Pancreas (tissue), 10 donors: ENCODE results near the gene MPDZ. TPM values are rescaled to one million over a fixed set of nuclear protein-coding genes. Genes with fewer than 3 reads are reported as not detected.

Source experiments
- ATAC-seq, 4 donors: fragments of 200-7000 bp; cut with Tn5 transposase; one replicate each; pipeline versions ENCODE4 v1.8.0 to v1.9.1; 2020; ENCODE audit warnings: mild to moderate bottlenecking in 4 of 4, moderate library complexity in 4 of 4
- DNase-seq, 6 donors: peaks; one replicate each; pipeline ENCODE4 v3.0.0-alpha.2; 2020
- FAIRE-seq: peaks from 2 replicates; lab custom pipeline; 2012; peaks lifted over from hg19 to GRCh38; lab: Jason Lieb, UNC
- H3K27ac ChIP-seq, 4 donors: fragments of 200-600 bp; sonication (generic); 1 replicate in 3 of 4; 2 replicates in 1 of 4; pipeline versions ENCODE4 v1.5.0 to v1.8.0; 2020
- H3K27me3 ChIP-seq, 4 donors: fragments of 200-600 bp; one replicate each; pipeline ENCODE4 v1.8.0; 2021
- H3K36me3 ChIP-seq, 3 donors: fragments of 200-600 bp; sonication (generic) in 1 of 3; one replicate each; pipeline versions ENCODE4 v1.5.0 to v1.8.0; 2020 to 2021
- H3K4me1 ChIP-seq, 3 donors: fragments of 200-600 bp; one replicate each; pipeline ENCODE4 v1.8.0; 2021
- H3K4me3 ChIP-seq, 4 donors: fragments of 200-600 bp; sonication (generic) in 2 of 4; one replicate each; pipeline versions ENCODE4 v1.5.0 to v1.8.0; 2020 to 2021
- H3K9me3 ChIP-seq, 4 donors: fragments of 200-600 bp; one replicate each; pipeline ENCODE4 v1.8.0; 2021
- WGBS, 2 donors: extraction: QIAGEN DNeasy Blood & Tissue Kit; methylation state at CpG; one replicate each; pipeline ENCODE4 v1.1.7; 2013; 5-methylcytosine and 5-hydroxymethylcytosine counted together
- intact Hi-C, 3 donors: fragments of 100-400 bp; cut with DNase I; formaldehyde crosslinking; loops; one replicate each; pipeline versions ENCODE4 v1.11.1 to v1.14.2; 2022
- polyA plus RNA-seq, 2 donors: library from polyadenylated mRNA; stranded (reverse); fragments of 200-250 nt; gene quantifications; one replicate each; pipeline ENCODE4 v1.2.3, GENCODE V29; 2013
- total RNA-seq, 6 donors: library from RNA; stranded (reverse); fragmentation: NEBNext Ultra II Directional in 4 of 6; extraction: Animal tissue kit (Norgen Biotek cat#: 25700) in 4 of 6; gene quantifications; one replicate each; pipeline versions ENCODE4 v1.2.1 to v1.2.4, GENCODE V29; 2021 to 2023
- TF ChIP-seq, protein P1 (sequence below), 4 donors: fragments of 200-600 bp; sonication (generic) in 3 of 4; IDR thresholded peaks; one replicate each; pipeline versions ENCODE4 v1.5.0 to v1.8.0; 2021; ENCODE audit warnings: antibody characterized with exemption in 4 of 4
- donor health status: healthy with polysubstance abuse.
- donor health status: DM: no; HTN: no; CAD: no; lungs with moderate emphysema.
- donor health status: DM: no; HTN: no; CAD: no.
- donor health status: control.
- donor health status: control.
- donor health status: Bipolar disorder and iron deficiency.
- donor health status: DM: yes; HTN: yes; CAD: no.
- donor health status: DM: no; HTN: no; CAD: no.
- donor health status: DM: no; HTN: no; CAD: no.
- donor health status: DM: yes; HTN: yes; CAD: no.

The MPDZ gene
- total and polyA plus RNA-seq, 8 donors = 2.7 to 9.5 (median 4.6) TPM

DNA sequence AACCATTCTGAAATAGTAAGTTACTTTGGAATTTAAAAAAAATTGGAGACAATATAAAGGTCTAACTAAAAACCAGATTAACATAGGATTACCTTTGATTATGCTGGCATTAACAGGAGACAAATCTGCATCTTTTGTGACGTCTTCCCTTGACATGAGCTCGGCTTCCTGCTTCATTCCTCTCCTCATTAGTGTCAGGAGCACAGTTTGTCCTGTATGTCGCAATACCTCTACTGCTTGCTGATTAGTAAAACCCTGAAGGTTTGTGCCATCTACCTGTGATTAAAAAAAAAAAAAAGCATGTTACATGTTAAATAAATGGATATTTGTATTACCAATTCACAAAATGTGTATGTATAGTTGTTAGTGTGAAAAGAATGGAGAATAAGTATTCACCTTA, 73.7 kb downstream of the MPDZ start:
- H3K27ac ChIP-seq = no peak overlapping the region
- 77 to 86% methylated on average over 3 of the region's 3 CpGs for WGBS, 2 donors
- H3K9me3 ChIP-seq = no peaks in the 10 kb centered on the region
- intact Hi-C loops = no loop called here
- TF ChIP-seq, protein P1, sequence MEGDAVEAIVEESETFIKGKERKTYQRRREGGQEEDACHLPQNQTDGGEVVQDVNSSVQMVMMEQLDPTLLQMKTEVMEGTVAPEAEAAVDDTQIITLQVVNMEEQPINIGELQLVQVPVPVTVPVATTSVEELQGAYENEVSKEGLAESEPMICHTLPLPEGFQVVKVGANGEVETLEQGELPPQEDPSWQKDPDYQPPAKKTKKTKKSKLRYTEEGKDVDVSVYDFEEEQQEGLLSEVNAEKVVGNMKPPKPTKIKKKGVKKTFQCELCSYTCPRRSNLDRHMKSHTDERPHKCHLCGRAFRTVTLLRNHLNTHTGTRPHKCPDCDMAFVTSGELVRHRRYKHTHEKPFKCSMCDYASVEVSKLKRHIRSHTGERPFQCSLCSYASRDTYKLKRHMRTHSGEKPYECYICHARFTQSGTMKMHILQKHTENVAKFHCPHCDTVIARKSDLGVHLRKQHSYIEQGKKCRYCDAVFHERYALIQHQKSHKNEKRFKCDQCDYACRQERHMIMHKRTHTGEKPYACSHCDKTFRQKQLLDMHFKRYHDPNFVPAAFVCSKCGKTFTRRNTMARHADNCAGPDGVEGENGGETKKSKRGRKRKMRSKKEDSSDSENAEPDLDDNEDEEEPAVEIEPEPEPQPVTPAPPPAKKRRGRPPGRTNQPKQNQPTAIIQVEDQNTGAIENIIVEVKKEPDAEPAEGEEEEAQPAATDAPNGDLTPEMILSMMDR (IDR thresholded peaks at IDR 0.05) = no peak
- H3K36me3 ChIP-seq = no peaks in the 10 kb centered on the region
- H3K4me1 ChIP-seq = no peaks in the 10 kb centered on the region
- no peaks in the 10 kb centered on the region for H3K27me3 ChIP-seq
- H3K4me3 ChIP-seq = no peak overlapping the region
- no peak for ATAC-seq
- FAIRE-seq = no peak
- no peak for DNase-seq

GRCh38 chr9:13190040-13190439, 89.5 kb downstream of the MPDZ start:
- H3K36me3 ChIP-seq = peaks cover 0 to 7% (median 0%) of the 10 kb centered on the region in 3 donors
- DNase-seq (no peak), ATAC-seq (no peak), FAIRE-seq (no peak)
- TF ChIP-seq, protein P1 (IDR thresholded peaks at IDR 0.05) = no peak
- no peaks in the 10 kb centered on the region for H3K9me3 ChIP-seq
- no peaks in the 10 kb centered on the region for H3K27me3 ChIP-seq
- intact Hi-C loops = no loop called here
- no peak overlapping the region for H3K4me3 ChIP-seq
- H3K4me1 ChIP-seq = no peaks in the 10 kb centered on the region
- 85 to 89% methylated on average over 4 of the region's 4 CpGs for whole genome bisulfite sequencing, 2 donors
- H3K27ac ChIP-seq = no peak overlapping the region

GRCh38 chr9:13189362-13189761, 90.1 kb downstream of the MPDZ start:
- no peak for ATAC-seq
- intact Hi-C loops = no loop called here
- no peaks in the 10 kb centered on the region for H3K4me1 ChIP-seq
- FAIRE-seq = no peak
- no peak overlapping the region for H3K27ac ChIP-seq
- H3K27me3 ChIP-seq = no peaks in the 10 kb centered on the region
- H3K36me3 ChIP-seq = peaks cover 0 to 7% (median 0%) of the 10 kb centered on the region in 3 donors
- DNase-seq = no peak
- H3K4me3 ChIP-seq = no peak overlapping the region
- TF ChIP-seq, protein P1 (IDR thresholded peaks at IDR 0.05) = no peak
- no peaks in the 10 kb centered on the region for H3K9me3 ChIP-seq

DNA sequence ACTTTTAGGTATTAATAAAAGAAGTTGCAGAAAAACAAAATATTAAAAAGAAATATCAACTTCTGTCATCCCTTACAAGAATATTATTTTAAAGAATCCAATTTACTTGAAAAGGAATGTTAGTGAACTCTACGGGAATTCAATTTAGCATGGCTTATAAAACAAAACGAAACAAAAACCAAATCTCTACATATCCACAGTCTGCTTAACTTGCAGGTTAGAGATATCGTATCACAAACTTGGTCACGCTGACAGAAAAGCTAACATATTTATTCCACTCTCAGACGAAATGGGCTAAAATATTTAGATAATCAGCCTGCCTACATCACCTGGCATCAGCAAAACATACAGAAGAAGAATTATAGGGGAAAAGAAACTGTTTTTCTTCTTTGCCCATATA, 92.7 kb downstream of the MPDZ start:
- no peak for ATAC-seq

DNA sequence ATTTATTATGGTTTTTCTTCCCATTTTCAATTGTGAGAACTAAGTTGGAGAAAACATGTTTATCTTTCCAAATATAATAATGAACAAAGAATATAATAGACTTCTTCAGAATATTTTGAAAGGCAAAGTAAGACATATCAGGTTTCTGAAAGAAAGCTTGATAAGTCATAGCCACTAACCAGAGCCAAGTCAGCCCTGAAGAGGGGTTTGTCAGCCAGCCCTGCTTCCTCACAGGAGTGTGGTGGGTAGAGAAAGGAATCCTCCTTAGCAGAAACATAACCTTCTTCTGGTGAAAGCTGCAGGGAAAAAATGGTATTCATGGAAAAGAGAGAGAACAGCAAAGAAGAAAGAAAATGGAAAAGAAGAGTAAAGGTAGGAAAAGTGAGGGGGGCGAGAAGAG, 93.4 kb downstream of the MPDZ start:
- Histone ChIP-seq H3K36me3 (no peaks in the 10 kb centered on the region), H3K9me3 (no peaks in the 10 kb centered on the region), H3K27ac (no peak overlapping the region), H3K27me3 (no peaks in the 10 kb centered on the region), H3K4me1 (no peaks in the 10 kb centered on the region), H3K4me3 (no peak overlapping the region)
- FAIRE-seq (no peak), DNase-seq (no peak), ATAC-seq (no peak)
- TF ChIP-seq, protein P1 (IDR thresholded peaks at IDR 0.05) = no peak
- WGBS, 2 donors = 88 to 95% methylated on average over 1 of the region's 1 CpG
- intact Hi-C loops = no loop called here

More for the DNA sequence above, 92.7 kb downstream of the MPDZ start:
- no peak overlapping the region for H3K27ac ChIP-seq
- H3K9me3 ChIP-seq = no peaks in the 10 kb centered on the region
- intact Hi-C loops = no loop called here
- WGBS, 2 donors = 71 to 73% methylated on average over 5 of the region's 5 CpGs
- peaks cover 0 to under 1% (median 0%) of the 10 kb centered on the region in 3 donors for H3K36me3 ChIP-seq
- no peaks in the 10 kb centered on the region for H3K4me1 ChIP-seq
- TF ChIP-seq, protein P1 (IDR thresholded peaks at IDR 0.05) = no peak
- FAIRE-seq (no peak), DNase-seq (no peak)
- H3K27me3 ChIP-seq = no peaks in the 10 kb centered on the region
- no peak overlapping the region for H3K4me3 ChIP-seq
